B cell (primary cell): ENCODE measurements around the gene OR5B21.

ENCODE experiments used
- CTCF ChIP-seq: fragments of 200-600 bp; IDR thresholded peaks from one replicate; pipeline ENCODE4 v1.8.0; 2022; ENCODE audit warnings: antibody characterized with exemption, mild to moderate bottlenecking
- EZH2 ChIP-seq: IDR thresholded peaks from 2 replicates; pipeline ENCODE4 v1.6.1; 2012; ENCODE audit warnings: borderline replicate concordance, low read depth, mild to moderate bottlenecking, moderate library complexity, low read length; ENCODE audit not compliant: insufficient read depth, poor library complexity, severe bottlenecking

- TF ChIP-seq CTCF = no peak
- TF ChIP-seq EZH2 = no peak
Measured at GRCh38 chr11:58471892-58472291, 36.0 kb downstream of the OR5B21 start.
